Measurements from ENCODE around the gene CCNG2. TPM values are rescaled to one million over a fixed set of nuclear protein-coding genes. Genes with fewer than 3 reads are reported as not detected.

The CCNG2 gene
- total RNA-seq, 2 donors from 2014 or later = 23.7 to 65.0 TPM

GRCh38 chr4:77147079-77147782 lies 9.8 kb upstream of the CCNG2 start:
- Histone ChIP-seq H3K27me3 (replicated peaks; ENCODE audit: insufficient read depth) (no peaks in the 10 kb centered on the region), H3K9me3 (no peaks in the 10 kb centered on the region), H3K4me1 (ENCODE audit: control insufficient read depth in 1 of 2, low read depth in 2 of 2) (no peaks in the 10 kb centered on the region), H3K4me3 (no peak overlapping the region), H3K36me3 (no peaks in the 10 kb centered on the region), H3K27ac (no peak overlapping the region)
- ATAC-seq (ENCODE audit: insufficient number of reproducible peaks, low FRiP score, low read depth) (no peak), DNase-seq (ENCODE audit: low spot score) (no peak)
- TF ChIP-seq, protein P1, sequence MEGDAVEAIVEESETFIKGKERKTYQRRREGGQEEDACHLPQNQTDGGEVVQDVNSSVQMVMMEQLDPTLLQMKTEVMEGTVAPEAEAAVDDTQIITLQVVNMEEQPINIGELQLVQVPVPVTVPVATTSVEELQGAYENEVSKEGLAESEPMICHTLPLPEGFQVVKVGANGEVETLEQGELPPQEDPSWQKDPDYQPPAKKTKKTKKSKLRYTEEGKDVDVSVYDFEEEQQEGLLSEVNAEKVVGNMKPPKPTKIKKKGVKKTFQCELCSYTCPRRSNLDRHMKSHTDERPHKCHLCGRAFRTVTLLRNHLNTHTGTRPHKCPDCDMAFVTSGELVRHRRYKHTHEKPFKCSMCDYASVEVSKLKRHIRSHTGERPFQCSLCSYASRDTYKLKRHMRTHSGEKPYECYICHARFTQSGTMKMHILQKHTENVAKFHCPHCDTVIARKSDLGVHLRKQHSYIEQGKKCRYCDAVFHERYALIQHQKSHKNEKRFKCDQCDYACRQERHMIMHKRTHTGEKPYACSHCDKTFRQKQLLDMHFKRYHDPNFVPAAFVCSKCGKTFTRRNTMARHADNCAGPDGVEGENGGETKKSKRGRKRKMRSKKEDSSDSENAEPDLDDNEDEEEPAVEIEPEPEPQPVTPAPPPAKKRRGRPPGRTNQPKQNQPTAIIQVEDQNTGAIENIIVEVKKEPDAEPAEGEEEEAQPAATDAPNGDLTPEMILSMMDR (IDR thresholded peaks at IDR 0.05) = no peak

- no peaks in the 10 kb centered on the region for H3K27me3 ChIP-seq (replicated peaks; ENCODE audit: insufficient read depth)
- DNase-seq (ENCODE audit: low spot score) (no peak), ATAC-seq (ENCODE audit: insufficient number of reproducible peaks, low FRiP score, low read depth) (no peak)
These were observed 8.9 kb upstream of the CCNG2 start for GRCh38 chr4:77148078-77148477.

GRCh38 chr4:77149789-77150188 lies 7.2 kb upstream of the CCNG2 start:
- DNase-seq (ENCODE audit: low spot score) (no peak), ATAC-seq (ENCODE audit: insufficient number of reproducible peaks, low FRiP score, low read depth) (no peak)
- Histone ChIP-seq H3K9me3 (no peaks in the 10 kb centered on the region), H3K36me3 (no peaks in the 10 kb centered on the region), H3K4me1 (ENCODE audit: control insufficient read depth in 1 of 2, low read depth in 2 of 2) (no peaks in the 10 kb centered on the region), H3K27me3 (replicated peaks; ENCODE audit: insufficient read depth) (no peaks in the 10 kb centered on the region), H3K27ac (no peak overlapping the region), H3K4me3 (no peak overlapping the region)
- TF ChIP-seq, protein P1 (IDR thresholded peaks at IDR 0.05) = no peak

More at GRCh38 chr4:77148078-77148477, 8.9 kb upstream of the CCNG2 start:
- TF ChIP-seq, protein P1 (IDR thresholded peaks at IDR 0.05) = no peak
- Histone ChIP-seq H3K4me1 (ENCODE audit: control insufficient read depth in 1 of 2, low read depth in 2 of 2) (no peaks in the 10 kb centered on the region), H3K36me3 (no peaks in the 10 kb centered on the region), H3K9me3 (no peaks in the 10 kb centered on the region), H3K27ac (no peak overlapping the region), H3K4me3 (no peak overlapping the region)

GRCh38 chr4:77151241-77151640 lies 5.8 kb upstream of the CCNG2 start:
- DNase-seq (ENCODE audit: low spot score) (no peak), ATAC-seq (ENCODE audit: insufficient number of reproducible peaks, low FRiP score, low read depth) (no peak)
- H3K4me1 ChIP-seq (ENCODE audit: control insufficient read depth in 1 of 2, low read depth in 2 of 2) = no peaks in the 10 kb centered on the region
- H3K4me3 ChIP-seq = no peak overlapping the region
- no peaks in the 10 kb centered on the region for H3K9me3 ChIP-seq
- TF ChIP-seq, protein P1 (IDR thresholded peaks at IDR 0.05) = no peak
- H3K27ac ChIP-seq = no peak overlapping the region
- no peaks in the 10 kb centered on the region for H3K36me3 ChIP-seq
- no peaks in the 10 kb centered on the region for H3K27me3 ChIP-seq (replicated peaks; ENCODE audit: insufficient read depth)

DNA sequence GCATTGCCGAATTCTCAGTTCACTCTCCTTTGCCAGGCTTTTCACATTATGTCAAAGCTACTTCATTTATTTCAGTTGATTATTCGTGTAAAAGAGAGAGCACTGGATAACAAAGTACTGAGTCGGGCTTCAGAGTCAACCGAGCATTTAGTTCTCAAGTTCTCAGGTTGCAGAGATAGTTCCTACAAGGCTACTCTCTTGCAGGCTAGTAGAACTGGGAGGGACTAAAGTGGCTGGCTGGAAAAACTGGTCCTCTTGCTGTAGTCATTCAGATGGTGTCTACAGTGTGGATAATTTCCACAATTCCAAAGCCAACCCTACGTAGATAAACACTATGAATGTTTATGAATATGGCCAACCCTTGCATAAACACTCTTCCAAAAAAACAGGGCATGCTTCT lies 4.6 kb upstream of the CCNG2 start:
- ATAC-seq (ENCODE audit: insufficient number of reproducible peaks, low FRiP score, low read depth) = no peak
- H3K27ac ChIP-seq = no peak overlapping the region
- no peak for DNase-seq (ENCODE audit: low spot score)
- no peaks in the 10 kb centered on the region for H3K4me1 ChIP-seq (ENCODE audit: control insufficient read depth in 1 of 2, low read depth in 2 of 2)
- H3K27me3 ChIP-seq (replicated peaks; ENCODE audit: insufficient read depth) = no peaks in the 10 kb centered on the region
- H3K36me3 ChIP-seq = no peaks in the 10 kb centered on the region
- no peaks in the 10 kb centered on the region for H3K9me3 ChIP-seq
- H3K4me3 ChIP-seq = no peak overlapping the region
- TF ChIP-seq, protein P1 (IDR thresholded peaks at IDR 0.05) = no peak

Data from thoracic aorta (tissue), 2 donors.